Activated naive CD4-positive, alpha-beta T cell treated with Interleukin-2 at 50 U/mL for 16 hours (primary cell): Measurements from ENCODE around the gene C3orf18.

Experiments used
- DNase-seq: peaks from one replicate; pipeline ENCODE4 v3.0.0-alpha.2; 2020

C3orf18 gene

GRCh38 chr3:50577348-50577747, 9.8 kb upstream of the C3orf18 start:
- no peak for DNase-seq

GRCh38 chr3:50575372-50575771, 7.8 kb upstream of the C3orf18 start:
- DNase-seq = no peak

- no peak for DNase-seq
Observed at GRCh38 chr3:50574444-50574831, 6.9 kb upstream of the C3orf18 start.

- peak; percentile 80 for DNase-seq
Observed at GRCh38 chr3:50573566-50574443, 6.3 kb upstream of the C3orf18 start.

- peak; percentile 63 for DNase-seq
Observed at GRCh38 chr3:50572801-50573371, 5.3 kb upstream of the C3orf18 start.

GRCh38 chr3:50572158-50572557, 4.6 kb upstream of the C3orf18 start:
- DNase-seq = peak; percentile 86

- no peak for DNase-seq
Observed at GRCh38 chr3:50571486-50571885, 3.9 kb upstream of the C3orf18 start.

GRCh38 chr3:50570508-50571279, 3.1 kb upstream of the C3orf18 start:
- DNase-seq = no peak

- peak; percentile 94 for DNase-seq
Observed at GRCh38 chr3:50568947-50569749, 1.6 kb upstream of the C3orf18 start, which contains the start of gene HEMK1. TSS of gene HEMK1 (plus strand) at chr3:50569522. CDS start at chr3:50571105, 1,583 bp downstream.

- no peak for DNase-seq
Observed at GRCh38 chr3:50567011-50567385, 549 bp downstream of the C3orf18 start.

GRCh38 chr3:50564321-50564720, 3.2 kb downstream of the C3orf18 start:
- DNase-seq = no peak

- DNase-seq = no peak
Observed at GRCh38 chr3:50563867-50564266, 3.7 kb downstream of the C3orf18 start.

GRCh38 chr3:50562861-50563260, 4.7 kb downstream of the C3orf18 start:
- DNase-seq = no peak

- no peak for DNase-seq
Observed at GRCh38 chr3:50559702-50560101, 7.8 kb downstream of the C3orf18 start.

GRCh38 chr3:50557915-50558314, 9.6 kb downstream of the C3orf18 start:
- DNase-seq = no peak

GRCh38 chr3:50557106-50557505, 10.4 kb downstream of the C3orf18 start:
- DNase-seq = no peak

GRCh38 chr3:50554553-50554952, 13.0 kb downstream of the C3orf18 start:
- no peak for DNase-seq

- no peak for DNase-seq
Observed at GRCh38 chr3:50552598-50552997, 14.9 kb downstream of the C3orf18 start.

- DNase-seq = no peak
Observed at GRCh38 chr3:50551681-50552435, 15.7 kb downstream of the C3orf18 start.

- no peak for DNase-seq
Observed at GRCh38 chr3:50551054-50551659, 16.4 kb downstream of the C3orf18 start.

GRCh38 chr3:50550079-50550736, 17.3 kb downstream of the C3orf18 start:
- DNase-seq = peak; percentile 69
